ENCODE measurements around the gene TMEM63B.
A peak's percentile ranks its signal among the peaks of the same experiment; 100 is the strongest.
"Not testable (repeated sequence)": the region's sequence is repeated elsewhere in the genome, so short reads cannot be mapped to it uniquely, and the experiment has no call there.

Gene TMEM63B

DNA sequence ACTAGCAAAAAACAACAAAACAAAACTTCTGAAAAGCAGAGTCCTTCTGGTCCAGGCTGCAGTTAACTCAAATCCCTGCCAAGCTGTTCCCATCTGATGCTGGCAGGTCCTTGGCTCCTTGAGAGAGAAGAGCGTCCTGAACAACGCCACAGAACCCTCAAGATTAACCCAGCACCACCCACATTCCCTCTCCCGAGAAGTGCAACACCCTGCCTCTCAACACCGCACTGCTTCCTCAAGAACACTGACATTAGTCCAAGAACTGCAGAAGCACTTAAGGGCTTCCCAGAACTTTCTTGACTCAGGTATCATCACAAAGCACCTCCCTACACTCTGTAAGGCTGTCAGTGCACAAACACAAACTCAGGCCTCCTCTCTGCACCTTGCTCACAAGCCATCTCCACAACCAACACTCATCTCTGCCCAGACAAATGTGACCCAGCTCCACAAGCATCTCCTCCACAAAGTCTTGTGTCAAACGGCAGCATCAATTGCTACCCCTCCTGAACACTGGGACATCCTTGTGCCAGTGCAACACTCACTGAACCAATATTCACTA lies 7.6 kb upstream of the TMEM63B start:
- DNase-seq: no peak

DNA sequence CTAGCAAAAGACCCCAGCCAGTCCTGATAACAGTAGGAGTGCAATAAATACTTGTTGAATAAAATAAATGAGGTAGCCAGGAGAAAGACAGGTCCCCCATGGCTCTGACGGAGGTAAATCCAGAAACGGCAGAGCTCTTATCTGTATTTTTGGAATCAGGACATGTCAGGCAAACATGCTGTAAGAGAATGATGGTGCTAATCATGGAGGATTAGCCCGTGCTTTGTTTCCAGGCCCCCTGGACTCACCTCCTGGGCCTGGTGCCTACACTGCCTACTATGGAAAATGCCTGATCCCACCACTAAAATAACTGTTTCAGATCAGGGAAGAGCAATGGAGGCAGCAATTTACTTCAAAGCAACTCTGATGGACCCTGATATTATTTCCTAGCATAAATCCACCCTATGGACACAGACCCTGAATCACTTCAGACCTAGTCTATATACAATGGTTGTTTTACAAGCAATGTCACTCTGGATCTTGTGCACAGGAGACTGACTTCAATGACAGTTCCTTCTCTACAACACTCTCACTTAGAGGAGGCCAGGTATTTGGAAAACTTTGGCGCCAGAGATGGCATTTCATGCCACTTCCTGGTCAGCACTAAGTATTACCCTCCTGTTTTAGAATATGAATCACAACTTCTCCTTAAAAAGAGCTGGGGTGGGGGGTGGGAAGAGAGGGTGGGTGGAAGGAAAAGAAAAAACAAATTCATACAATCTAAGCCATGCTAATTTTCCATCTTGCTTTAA lies 6.5 kb upstream of the TMEM63B start:
- DNase-seq: no peak

DNA sequence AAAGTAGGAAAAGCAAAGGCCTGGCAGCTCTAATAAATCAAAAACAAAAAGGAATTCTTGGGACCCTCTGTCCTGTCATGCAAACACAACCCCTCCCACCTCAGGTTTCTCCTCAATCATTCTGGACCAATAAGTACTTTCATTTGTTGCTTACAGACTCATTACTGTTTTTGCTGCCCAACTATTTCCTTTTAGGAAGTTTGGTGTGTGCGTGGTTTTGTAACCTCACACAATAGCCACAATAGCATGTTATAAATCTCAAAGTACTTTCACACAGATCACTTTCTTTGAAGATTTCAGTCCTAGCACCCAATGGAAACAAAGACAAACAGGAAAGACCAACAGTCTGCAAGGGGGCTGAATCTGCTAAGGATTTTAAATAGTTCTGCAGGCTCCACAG lies 4.6 kb upstream of the TMEM63B start:
- DNase-seq: no peak

DNA sequence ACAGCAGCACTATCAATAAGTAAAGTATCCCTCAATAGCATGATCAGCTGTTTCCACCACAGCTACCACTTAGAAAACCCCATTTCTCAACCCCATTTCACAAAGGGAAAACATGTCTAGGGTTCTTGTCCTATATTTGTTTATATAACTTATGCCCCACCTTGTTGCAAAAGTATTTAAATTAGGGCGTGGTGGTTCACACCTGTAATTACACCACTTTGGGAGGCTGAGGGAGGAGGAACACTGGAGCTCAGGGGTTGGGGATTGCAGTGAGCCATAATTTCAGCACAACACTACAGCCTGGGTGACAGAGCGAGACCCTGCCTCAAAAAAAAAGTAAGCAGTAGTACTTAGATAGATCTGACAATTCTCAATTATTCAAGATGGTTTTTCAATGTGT lies 3.8 kb upstream of the TMEM63B start:
- no peak for DNase-seq

DNA sequence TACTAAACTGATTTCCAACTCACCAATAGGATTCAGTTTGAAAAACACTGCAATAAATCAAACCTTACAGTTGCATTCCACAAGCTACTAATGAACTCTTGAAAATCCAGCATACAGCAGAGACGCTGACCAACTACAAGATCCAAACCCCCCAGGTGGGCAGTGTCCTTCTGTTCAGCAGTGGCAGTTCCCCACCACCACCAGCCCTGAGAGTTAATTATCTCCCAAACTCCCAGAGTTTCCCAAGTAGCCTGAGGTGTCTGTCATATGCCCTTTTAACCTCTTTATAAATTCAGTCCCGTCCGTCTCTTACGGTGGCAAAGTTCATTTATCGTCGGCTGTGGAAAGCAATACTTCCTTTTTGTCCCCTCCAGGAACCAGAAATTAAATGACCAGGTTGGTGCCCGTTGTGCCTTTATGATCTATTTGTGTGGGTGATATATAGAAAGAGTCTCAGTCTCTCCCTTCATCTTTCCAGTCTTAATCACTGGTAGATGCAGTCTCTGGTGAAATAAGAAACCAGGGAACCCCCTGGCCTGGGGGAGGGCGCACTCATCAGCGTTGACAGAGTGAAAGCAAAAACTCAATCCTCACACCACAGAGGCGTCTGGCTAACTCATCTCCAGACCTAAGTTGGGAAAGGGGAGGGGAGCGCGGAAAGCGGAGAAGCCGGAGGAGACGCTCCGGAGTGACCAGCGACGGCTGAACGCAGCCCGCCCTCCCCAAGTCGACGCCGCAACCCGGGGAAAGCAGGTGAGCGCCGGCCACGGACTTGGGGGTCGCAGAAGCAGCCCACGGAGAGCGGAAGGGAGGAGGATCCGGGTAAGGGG lies 819 bp upstream of the TMEM63B start:
- DNase-seq: no peak

DNA sequence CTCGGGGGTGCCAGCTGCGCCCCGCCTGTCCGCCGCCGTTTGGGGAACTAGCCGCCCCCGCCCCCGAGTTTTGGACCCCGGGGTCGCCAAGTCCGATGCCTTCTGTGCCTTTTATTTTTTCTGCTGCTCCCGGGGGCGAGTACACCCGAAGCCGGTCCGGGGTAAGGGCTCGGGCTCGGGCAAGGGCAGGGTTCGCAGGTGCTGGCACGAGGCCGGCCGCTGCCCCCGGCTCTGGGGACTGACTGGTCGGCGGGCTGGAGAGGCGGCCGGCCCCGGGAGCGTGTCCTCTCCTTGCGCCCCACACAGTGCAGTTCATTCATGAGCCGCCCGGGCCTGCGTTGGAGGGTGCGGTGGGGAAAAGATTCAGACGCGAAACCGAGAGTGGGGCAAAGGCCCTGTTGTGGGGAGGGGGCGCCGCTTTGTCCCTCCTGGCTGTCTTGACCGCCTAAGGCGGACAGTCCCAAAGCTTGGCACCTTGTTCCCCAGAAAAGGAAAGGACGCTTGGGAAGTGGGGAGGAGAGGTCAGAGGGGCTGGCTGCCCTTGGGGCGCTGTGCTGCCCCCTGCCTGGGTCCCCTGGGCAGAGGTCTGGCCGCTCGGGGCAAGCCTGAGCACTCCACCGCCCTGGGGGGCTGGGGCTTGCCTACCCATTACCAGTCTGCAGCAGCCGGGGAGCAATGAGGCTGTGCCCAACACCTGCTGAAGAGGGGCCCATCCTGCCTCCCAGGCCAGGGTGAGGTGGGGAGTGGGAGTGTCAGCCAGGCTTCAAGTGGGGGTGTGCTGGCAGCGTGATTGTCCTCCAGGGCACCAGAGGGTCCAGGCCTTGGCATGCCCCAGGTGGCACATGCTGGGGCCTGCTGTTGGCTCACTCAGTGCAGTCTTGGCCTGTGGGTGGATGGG lies 915 bp downstream of the TMEM63B start:
- DNase-seq: no peak

DNA sequence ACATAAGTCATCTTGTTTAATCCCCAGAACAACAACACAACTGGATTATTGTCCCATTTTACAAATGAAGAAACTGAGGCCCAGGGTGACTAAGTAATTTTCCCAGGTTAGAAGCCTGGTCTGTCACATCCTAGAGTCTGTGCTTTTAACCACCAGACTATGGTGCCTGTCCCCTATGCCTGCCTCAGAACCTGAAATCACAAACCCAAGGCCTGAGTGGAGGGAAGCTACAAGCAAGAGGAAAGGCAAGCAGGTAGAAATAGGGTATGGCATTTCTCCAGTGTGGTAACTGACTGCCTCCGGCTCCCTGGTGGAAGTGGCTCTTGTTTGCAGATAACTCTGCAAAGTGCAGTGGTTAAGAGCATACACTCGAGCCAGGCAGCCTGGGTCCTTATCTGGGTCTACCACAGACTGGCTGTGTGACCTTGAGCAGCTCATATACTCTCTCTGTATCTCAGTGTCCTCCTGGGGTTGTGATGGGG lies 2.5 kb downstream of the TMEM63B start:
- DNase-seq: no peak

DNA sequence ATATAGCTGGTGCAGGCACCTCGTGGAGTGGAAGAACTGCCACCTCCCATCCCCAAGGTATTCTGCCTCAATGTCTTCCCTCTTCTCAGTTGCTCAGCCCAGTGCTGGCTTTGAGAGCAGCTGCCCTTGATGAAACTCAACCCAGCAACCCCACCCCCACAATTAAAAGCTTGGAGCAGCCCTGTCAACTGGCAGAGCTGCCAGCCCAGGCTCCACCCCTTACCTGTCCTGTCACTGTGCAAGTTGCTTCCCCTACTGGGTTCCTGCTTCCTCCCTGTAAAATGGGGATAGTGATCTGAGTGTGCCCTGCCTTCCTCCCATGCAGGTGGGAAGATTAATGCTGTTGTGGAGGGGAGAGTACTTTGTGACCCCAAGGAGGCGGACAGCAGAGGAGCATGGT lies 4.5 kb downstream of the TMEM63B start:
- no peak for DNase-seq

DNA sequence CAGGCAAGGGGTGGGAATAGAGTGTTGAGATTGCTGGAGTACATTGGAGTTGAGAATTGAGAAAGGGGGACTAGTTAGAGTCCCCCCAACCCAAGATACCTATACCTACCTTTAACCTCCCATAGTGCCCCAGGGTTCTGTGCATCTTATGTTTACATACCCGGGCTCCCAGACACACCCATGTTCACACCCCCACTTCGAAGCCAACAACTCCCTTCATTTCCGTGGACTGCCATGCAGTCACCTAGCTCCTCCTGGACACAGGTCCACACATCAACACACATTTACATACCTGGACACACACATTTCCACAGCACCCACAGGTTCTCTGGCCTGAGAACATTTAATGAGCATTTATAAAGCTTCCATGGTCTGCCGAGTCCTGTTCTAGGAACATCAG lies 5.1 kb downstream of the TMEM63B start:
- DNase-seq: no peak

DNA sequence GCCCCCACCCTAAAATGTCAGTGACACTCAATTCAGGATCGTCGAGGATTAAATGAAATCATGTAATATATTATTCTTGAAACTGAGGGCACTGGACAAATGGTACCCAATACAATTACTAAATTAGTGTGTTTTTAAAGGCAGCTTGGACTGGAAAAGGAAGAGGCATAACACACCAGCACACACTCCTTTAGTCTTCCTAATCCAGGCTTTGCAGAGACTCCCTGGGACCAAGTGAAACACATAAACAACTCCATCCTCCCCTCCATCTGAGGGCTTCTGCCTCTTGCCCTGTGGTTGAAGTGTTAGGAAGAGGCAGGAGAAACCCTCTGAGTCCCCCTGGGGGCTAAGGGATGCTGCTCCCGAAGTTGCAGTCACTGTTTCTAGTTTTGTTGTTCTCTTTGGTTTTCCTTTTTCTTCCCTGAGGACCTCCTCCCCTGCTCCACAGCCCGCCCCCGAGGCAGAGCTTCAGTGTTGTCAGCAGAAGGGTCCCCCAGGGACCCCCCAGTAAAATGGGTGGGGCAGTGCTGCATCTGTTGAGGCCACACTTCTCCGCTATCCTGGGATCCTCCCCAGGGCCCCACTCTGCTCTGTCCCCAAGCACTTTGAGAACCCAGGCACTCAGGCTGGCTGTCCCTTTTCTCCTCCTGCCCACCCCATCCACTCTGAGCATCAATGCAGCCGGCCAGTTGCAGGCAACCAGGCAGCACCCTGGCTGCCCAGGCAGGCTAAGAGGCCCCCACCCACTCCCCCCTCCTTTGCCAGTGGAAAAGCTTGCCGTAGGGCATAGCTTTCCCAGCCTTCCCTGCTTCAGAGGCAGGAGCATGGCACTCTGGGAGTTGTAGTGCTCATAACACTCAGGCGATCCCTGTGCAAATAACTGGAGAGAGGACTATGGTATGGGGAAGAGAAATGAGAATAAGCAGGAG lies 5.9 kb downstream of the TMEM63B start:
- peak; percentile 32 for DNase-seq

DNA sequence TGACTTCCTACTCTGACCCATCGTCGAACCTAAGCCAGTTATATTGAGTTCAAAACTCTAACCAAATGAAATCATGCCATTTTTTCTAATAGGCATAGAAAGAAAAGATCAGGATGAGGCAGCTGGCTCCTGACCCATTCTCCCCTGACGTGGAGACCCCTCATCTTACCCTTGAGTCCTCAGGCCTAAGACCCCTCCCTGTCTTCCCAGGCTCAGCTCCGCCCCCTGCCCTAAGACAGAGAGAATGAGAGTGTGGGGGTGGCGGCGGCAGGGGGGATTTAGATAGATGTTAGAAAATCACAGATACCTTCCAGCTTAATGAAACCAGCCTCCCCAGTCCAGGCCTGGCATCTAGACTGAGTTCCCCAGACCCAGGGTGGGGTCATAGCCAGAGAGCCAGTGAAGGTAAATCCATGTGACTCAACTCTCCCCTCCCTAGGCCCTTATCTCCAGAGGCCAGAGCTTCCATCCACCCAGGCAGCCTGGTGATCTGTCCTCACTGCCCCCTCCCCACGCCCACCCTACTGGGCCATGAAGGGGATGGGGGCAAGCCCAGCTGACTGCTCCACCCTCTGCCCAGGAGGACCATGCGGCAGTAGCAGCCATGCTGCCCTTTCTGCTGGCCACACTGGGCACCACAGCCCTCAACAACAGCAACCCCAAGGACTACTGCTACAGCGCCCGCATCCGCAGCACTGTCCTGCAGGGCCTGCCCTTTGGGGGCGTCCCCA lies 6.8 kb downstream of the TMEM63B start:
- no peak for DNase-seq

DNA sequence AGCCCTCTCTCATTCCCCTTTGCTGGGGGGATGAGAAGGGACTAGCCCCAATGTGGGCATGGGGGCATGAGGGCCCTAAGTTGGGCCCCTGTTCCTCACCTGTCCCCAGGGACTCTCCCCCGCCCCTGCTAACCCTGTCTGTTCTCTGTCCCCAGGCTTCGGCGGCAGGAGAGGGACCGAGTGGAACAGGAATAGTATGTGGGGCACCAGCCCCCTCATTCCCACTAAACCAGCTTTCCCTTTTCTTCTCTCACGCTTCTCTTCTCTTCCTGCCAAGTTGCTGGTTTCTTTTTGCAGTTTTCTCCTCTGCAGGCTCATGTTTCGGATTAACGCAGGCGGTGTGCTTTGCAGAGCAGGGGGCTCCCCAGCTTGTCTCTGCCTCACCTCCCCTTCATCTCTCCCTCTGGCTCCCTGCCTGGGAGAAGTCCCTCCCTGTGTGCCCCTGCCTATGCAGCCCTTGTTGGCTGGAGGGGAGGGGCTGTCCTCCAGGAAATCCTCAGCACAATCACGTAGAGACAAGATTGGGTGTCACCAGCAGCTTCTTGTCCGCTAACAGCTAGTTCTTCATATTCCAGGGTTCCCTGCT lies 7.9 kb downstream of the TMEM63B start:
- DNase-seq: no peak

DNA sequence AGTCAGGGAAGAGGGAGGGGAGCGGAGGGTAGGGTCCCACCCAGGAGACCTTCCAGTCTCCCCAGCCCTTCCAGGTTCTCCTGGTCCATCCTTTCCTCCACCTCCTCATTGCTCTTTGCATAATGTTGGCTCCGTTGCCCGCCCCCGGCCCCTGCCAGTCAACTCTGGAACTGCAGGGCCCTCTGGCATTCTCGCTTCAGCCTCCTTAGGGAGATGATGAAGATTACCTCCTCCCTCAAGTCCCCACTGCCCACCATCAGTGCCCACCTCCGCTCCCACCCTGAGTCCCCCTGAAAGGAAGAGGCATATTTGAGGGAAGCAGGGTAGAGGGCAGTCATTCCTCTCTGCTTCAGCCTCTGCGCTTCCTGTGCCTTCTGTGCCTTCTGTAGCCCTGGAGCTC lies 8.5 kb downstream of the TMEM63B start:
- no peak for DNase-seq

DNA sequence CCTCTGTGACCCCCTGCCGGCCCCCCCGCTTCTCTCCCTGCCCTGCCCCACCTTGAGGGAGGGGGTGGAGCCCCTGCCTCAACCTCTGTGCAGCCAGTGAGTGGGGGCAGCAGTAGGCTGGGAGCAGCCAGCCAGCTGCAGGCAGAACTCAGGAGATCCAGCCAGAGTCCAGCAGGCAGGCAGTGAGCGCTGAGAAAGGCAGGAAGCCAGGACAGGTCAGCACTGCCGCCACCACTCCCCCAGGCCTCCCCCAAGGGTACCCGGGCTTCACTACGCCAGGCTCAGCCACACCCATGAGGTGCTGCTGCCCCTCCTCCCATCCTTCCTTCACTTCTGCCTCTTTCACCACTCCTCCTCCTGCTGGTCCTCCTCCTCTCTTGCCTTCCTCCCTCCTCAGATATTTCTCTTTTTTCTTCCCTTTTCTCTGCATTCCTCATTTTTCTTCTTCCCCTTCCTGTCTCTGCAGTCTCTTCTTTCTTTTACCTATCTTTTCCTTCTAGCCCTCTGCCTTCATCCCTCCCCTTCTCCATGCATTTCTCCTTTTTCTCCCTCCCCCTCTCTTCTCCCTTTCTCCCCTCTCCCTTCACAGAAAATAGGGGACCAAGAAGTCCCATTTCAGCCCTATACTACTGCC lies 11.5 kb downstream of the TMEM63B start:
- no peak for DNase-seq

DNA sequence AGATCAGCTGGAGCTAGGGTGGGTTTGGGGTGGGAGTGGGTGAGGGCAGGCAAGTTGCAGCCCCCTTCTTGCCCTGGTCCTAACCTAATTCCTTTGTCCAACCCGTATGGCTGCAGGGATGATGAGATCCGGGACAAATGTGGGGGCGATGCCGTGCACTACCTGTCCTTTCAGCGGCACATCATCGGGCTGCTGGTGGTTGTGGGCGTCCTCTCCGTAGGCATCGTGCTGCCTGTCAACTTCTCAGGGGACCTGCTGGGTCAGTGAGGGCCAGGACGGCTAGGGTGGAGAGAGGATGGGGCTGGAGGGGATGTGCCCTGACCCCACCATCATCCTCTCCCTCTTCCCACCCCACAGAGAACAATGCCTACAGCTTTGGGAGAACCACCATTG lies 12.0 kb downstream of the TMEM63B start:
- no peak for DNase-seq

DNA sequence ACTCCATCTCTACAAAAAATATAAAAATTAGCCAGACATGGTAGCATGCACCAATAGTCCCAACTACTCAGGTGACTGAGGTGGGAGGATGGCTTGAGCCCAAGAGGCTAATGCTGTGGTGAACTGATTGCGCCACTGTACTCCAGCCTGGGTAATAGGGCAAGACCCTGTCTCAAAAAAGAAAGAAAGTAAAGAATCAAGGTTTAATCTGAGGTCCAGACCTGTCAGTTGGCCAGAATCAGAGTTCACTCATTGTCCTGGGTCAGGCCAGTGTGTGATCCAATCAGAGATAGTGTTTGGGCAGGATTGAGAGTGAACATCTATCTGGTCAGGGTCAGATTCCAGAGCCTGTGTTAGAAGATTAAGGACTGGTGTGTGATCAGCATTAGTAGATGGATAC lies 15.5 kb downstream of the TMEM63B start:
- no peak for DNase-seq

DNA sequence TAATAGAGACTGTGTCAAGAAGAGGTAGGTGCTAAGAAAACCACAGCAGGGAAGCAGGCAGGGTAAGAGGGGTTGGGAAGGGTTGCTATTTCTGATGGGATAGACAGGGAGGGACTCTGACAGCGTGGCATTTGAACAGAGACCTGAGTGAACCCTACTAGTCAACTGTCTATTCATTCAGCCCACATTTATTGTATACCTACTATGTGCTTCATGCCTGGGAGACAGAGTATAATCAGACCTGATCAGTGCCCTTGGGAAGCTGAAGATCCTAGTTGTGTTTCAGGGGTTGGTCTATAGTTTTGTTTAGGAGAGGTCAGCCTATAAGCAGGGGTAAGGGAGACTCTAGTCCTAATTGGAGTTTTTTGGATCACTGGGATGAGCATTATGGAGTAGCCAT lies 16.4 kb downstream of the TMEM63B start:
- no peak for DNase-seq

DNA sequence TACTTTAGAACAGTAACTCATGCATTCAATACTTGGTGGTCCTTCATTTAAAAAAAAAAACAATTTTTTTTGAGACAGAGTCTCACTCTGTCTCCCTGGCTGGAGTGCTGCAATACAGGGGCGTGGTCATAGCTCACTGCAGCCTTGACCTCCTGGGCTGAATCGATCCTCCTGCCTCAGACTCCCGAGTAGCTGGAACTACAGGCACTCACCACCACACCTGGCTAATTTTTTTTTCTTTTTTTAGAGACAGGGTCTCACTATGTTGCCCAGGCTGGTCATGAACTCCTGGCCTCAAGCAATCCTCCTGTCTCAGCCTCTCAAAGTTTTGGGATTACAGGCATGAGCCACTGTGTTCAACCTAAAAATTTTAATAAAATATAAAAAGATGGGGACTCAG lies 17.2 kb downstream of the TMEM63B start:
- DNase-seq: not testable (repeated sequence)

DNA sequence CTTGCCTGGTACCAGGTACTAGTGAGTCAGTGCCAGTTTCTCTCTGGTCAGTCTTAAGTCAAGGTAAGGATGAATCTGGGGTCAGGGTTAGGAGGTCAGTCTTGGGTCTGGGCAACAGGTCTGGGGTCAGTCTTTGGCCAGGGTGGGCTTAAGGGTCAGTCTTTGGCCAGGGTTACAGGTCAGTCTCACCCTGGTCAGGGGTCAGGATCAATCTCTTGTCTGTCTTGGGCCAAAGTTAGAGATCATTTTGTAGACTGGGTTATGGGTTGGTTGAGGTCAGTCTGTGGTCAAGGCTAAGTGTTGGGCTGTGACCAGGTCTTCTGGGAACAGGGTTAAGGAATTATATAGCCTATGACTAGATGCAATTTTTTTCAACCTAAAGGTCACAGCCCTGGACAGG lies 18.5 kb downstream of the TMEM63B start:
- no peak for DNase-seq

DNA sequence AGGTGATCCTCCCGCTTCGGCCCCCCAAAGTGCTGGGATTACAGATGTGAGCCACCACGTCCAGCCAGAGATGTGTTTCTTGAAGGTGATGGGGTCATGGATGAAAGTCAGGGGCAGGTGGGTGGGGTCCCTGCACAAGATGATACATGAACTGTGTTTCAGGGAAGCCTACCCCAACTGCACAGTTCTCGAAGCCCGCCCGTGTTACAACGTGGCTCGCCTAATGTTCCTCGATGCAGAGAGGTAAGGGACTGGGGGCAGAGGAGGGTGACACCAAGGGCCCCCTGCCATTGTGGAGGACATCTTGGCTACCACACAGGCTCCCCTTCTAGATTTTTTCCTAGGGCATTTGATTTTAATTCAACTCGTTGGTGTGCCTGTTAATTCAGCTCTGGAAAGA lies 19.3 kb downstream of the TMEM63B start:
- no peak for DNase-seq

All from NCI-H187 treated with DMSO at 0.1 percent for 48 hours (cell line).